HCT116 (cell line): ENCODE results near the gene CPB1. TPM values are rescaled to one million over a fixed set of nuclear protein-coding genes. Genes with fewer than 3 reads are reported as not detected.

Experiments used
- ATAC-seq: fragments of 200-7000 bp; cut with Tn5 transposase; 2 replicates; pipeline ENCODE4 v1.9.1; 2020; ENCODE audit warnings: mild to moderate bottlenecking, moderate library complexity
- BruUV-seq: library from RNA; stranded (reverse); fragments of 400-500 nt; replicated peaks from 2 replicates; lab custom pipeline; 2021; lab: Mats Ljungman, UMichigan
- CTCF ChIA-PET: fragments of 300-600 bp; sonication (Branson Sonifier 250); formaldehyde crosslinking; loops from one replicate; lab custom pipeline; 2021; ENCODE audit warnings: antibody characterized with exemption; lab: Charles Lee
- POLR2A ChIA-PET: fragments of 300-600, 350-600 bp; sonication (Branson Sonifier 250); formaldehyde crosslinking; loops from one replicate; lab custom pipeline; 2021; ENCODE audit warnings: antibody characterized with exemption; lab: Charles Lee
- RAD21 ChIA-PET, 2 experiments: fragments of 300-600 bp; sonication (Branson Sonifier 250); formaldehyde crosslinking; loops; one replicate each; lab custom pipeline; 2023; ENCODE audit warnings: low total read pairs in 2 of 2; ENCODE audit not compliant: uncharacterized antibody in 2 of 2, unreplicated experiment in 2 of 2, low non-redundant PET in 1 of 2; lab: Charles Lee
- DNase-seq: peaks from one replicate; pipeline ENCODE4 v3.0.0-alpha.2; 2010; ENCODE audit warnings: low read depth, low spot score
- H2AFZ ChIP-seq: fragments of 200-600 bp; shearing (Covaris generic), sonication (generic); 2 replicates; pipeline ENCODE4 v1.6.1; 2017; ENCODE audit warnings: low read depth, mixed run types, mixed read lengths, antibody characterized with exemption, low read length; ENCODE audit not compliant: poor library complexity, severe bottlenecking
- H3K27ac ChIP-seq: 2 replicates; pipeline ENCODE4 v1.5.1; 2012; ENCODE audit warnings: low read depth, low read length
- H3K27me3 ChIP-seq: fragments of 200-600 bp; sonication (generic); 2 replicates; pipeline ENCODE4 v1.6.1; 2016; ENCODE audit warnings: mixed run types, low read length, mixed read lengths; ENCODE audit not compliant: insufficient read depth
- H3K36me3 ChIP-seq, 2 experiments: fragments of 200-500 bp in 1 of 2; fragments of 200-600 bp in 1 of 2; sonication (Bioruptor generic) in 1 of 2; sonication (generic) in 1 of 2; 2 replicates each; pipeline versions ENCODE4 v1.5.1 to v1.6.1; 2014 to 2016; ENCODE audit warnings: low read length in 2 of 2, inconsistent platforms in 1 of 2, mixed read lengths in 1 of 2, mixed run types in 1 of 2; ENCODE audit not compliant: insufficient read depth in 2 of 2, control insufficient read depth in 1 of 2
- H3K4me1 ChIP-seq, 2 experiments: fragments of 200-600 bp in 1 of 2; sonication (generic) in 1 of 2; 2 replicates each; pipeline versions ENCODE4 v1.5.1 to v1.6.1; 2012 to 2017; ENCODE audit warnings: low read length in 2 of 2, inconsistent platforms in 1 of 2, mild to moderate bottlenecking in 1 of 2, mixed read lengths in 1 of 2, mixed run types in 1 of 2, moderate library complexity in 1 of 2; ENCODE audit not compliant: insufficient read depth in 2 of 2, control insufficient read depth in 1 of 2
- H3K4me2 ChIP-seq: fragments of 200-600 bp; sonication (generic); 2 replicates; pipeline ENCODE4 v1.6.1; 2017; ENCODE audit warnings: mixed run types, low read length, mixed read lengths
- H3K4me3 ChIP-seq, 2 experiments: fragments of 200-600 bp in 1 of 2; sonication (generic) in 1 of 2; replicated peaks in 1 of 2; 2 replicates each; pipeline ENCODE4 v1.5.1; 2011 to 2016; ENCODE audit warnings: low read length in 2 of 2, control low read depth in 1 of 2, low read depth in 1 of 2, mild to moderate bottlenecking in 1 of 2, mixed read lengths in 1 of 2, mixed run types in 1 of 2
- H3K79me2 ChIP-seq: fragments of 200-600 bp; sonication (generic); 2 replicates; pipeline ENCODE4 v1.6.1; 2017; ENCODE audit warnings: mild to moderate bottlenecking, mixed run types, low read length, moderate library complexity, mixed read lengths; ENCODE audit not compliant: insufficient read depth
- H3K9ac ChIP-seq: fragments of 200-600 bp; sonication (generic); 2 replicates; pipeline ENCODE4 v1.6.1; 2016; ENCODE audit warnings: low read length, mixed read lengths
- H3K9me2 ChIP-seq: fragments of 200-600 bp; sonication (generic), shearing (Covaris generic); 2 replicates; pipeline ENCODE4 v1.6.1; 2017; ENCODE audit warnings: mixed run types, mild to moderate bottlenecking, moderate library complexity; ENCODE audit not compliant: insufficient read depth
- H3K9me3 ChIP-seq, 2 experiments: fragments of 200-500 bp in 1 of 2; fragments of 200-600 bp in 1 of 2; sonication (Bioruptor generic) in 1 of 2; sonication (generic) in 1 of 2; 2 replicates each; pipeline ENCODE4 v1.6.1; 2014 to 2017; ENCODE audit warnings: low read length in 2 of 2, mixed read lengths in 2 of 2, inconsistent platforms in 1 of 2, low read depth in 1 of 2, mild to moderate bottlenecking in 1 of 2, mixed run types in 1 of 2, moderate library complexity in 1 of 2; ENCODE audit not compliant: control insufficient read depth in 1 of 2, insufficient read depth in 1 of 2
- H4K20me1 ChIP-seq: fragments of 200-600 bp; sonication (generic), shearing (Covaris generic); 2 replicates; pipeline ENCODE4 v1.6.1; 2017; ENCODE audit warnings: mixed run types, mild to moderate bottlenecking, moderate library complexity; ENCODE audit not compliant: insufficient read depth
- CEBPB ChIP-seq: IDR thresholded peaks from 2 replicates; pipeline ENCODE4 v1.6.1; 2012; ENCODE audit warnings: low read depth
- EGR1 ChIP-seq: IDR thresholded peaks from 2 replicates; pipeline ENCODE4 v1.6.1; 2012; ENCODE audit warnings: low read depth
- EZH2 ChIP-seq: fragments of 200-600 bp; sonication (generic); IDR thresholded peaks from 2 replicates; pipeline ENCODE4 v1.6.1; 2017; ENCODE audit warnings: antibody characterized with exemption, mixed run types
- EZH2phosphoT487 ChIP-seq: fragments of 200-600 bp; IDR thresholded peaks from 2 replicates; pipeline ENCODE4 v1.6.1; 2018; ENCODE audit warnings: antibody characterized with exemption, borderline replicate concordance
- FOSL1 ChIP-seq: IDR thresholded peaks from 2 replicates; pipeline ENCODE4 v1.6.1; 2012; ENCODE audit warnings: low read depth
- RAD21 ChIP-seq: IDR thresholded peaks from 2 replicates; pipeline ENCODE4 v1.6.1; 2012; ENCODE audit warnings: low read depth, mild to moderate bottlenecking
- SIN3A ChIP-seq: IDR thresholded peaks from 2 replicates; pipeline ENCODE4 v1.6.1; 2012; ENCODE audit warnings: low read depth
- SP1 ChIP-seq: IDR thresholded peaks from 2 replicates; pipeline ENCODE4 v1.6.1; 2012; ENCODE audit warnings: low read depth
- YY1 ChIP-seq: IDR thresholded peaks from 2 replicates; pipeline ENCODE4 v1.6.1; 2011; ENCODE audit warnings: low read length, low read depth, moderate library complexity, mild to moderate bottlenecking; ENCODE audit not compliant: insufficient replicate concordance; ENCODE audit errors: extremely low read depth
- ZNF274 ChIP-seq: fragments of 200-500 bp; sonication (Bioruptor generic); IDR thresholded peaks from 2 replicates; pipeline ENCODE4 v1.6.1; 2014; ENCODE audit warnings: mild to moderate bottlenecking, low read depth, low read length, inconsistent platforms
- intact Hi-C: fragments of 100-400 bp; cut with micrococcal nuclease; formaldehyde crosslinking; loops from 2 replicates; pipeline ENCODE4 v1.10.0; 2022
- total RNA-seq: library from RNA; stranded (reverse); gene quantifications from one replicate; pipeline ENCODE4 v1.2.1, GENCODE V29; 2021; ENCODE audit not compliant: unreplicated experiment
- TF ChIP-seq, protein P1 (sequence below): IDR thresholded peaks from 2 replicates; pipeline ENCODE4 v1.6.1; 2012
- TF ChIP-seq, protein P2 (sequence below): IDR thresholded peaks from 2 replicates; pipeline ENCODE4 v1.6.1; 2012
- TF ChIP-seq, protein P3 (sequence below), 3 experiments: fragments of 200-600 bp in 1 of 3; sonication (generic) in 1 of 3; IDR thresholded peaks in 2 of 3; conservative IDR thresholded peaks in 1 of 3; 2 replicates each; pipeline ENCODE4 v1.5.1; 2012 to 2017; ENCODE audit warnings: low read depth in 2 of 3, low read length in 2 of 3, antibody characterized with exemption in 1 of 3, borderline replicate concordance in 1 of 3, control low read depth in 1 of 3, mild to moderate bottlenecking in 1 of 3, mixed read lengths in 1 of 3, mixed run types in 1 of 3, moderate library complexity in 1 of 3; ENCODE audit not compliant: insufficient read depth in 1 of 3

The CPB1 gene
- total RNA-seq, 1 experiment from 2014 or later = 6.2 TPM

DNA sequence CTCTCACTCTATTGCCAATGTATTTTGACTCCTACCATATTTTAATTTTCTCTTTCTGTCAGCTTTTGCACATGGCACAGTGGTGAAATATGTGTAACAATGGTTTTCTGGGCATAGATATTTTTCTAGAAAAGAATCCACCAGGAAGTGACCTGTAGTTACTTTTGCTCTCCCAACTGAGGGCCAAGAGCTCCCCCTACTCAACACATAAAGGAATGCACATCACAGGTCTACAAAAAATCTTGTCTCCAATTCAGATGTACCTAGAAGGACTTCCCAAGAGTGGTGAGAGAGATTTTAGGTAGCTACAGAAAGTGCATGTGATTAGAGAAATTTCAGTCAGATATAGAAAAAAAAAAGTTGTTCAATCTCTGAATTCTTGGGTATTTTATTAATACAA lies 53.1 kb downstream of the CPB1 start:
- Histone ChIP-seq H4K20me1 (no peaks in the 10 kb centered on the region), H3K79me2 (no peaks in the 10 kb centered on the region), H3K9me3 (no peaks in the 10 kb centered on the region), H3K36me3 (no peaks in the 10 kb centered on the region), H2AFZ (peak overlapping the region; percentile 5), H3K27ac (no peak overlapping the region), H3K27me3 (no peaks in the 10 kb centered on the region), H3K4me3 (no peak overlapping the region), H3K9ac (no peak overlapping the region), H3K9me2 (no peaks in the 10 kb centered on the region), H3K4me1 (no peaks in the 10 kb centered on the region), H3K4me2 (no peak overlapping the region)
- intact Hi-C loops = loop anchor here (1.0 kb wide), 1 partner anchor 153 kb away; no protein-coding TSS in a partner anchor
- CTCF ChIA-PET = interaction anchor here (0.8 to 1.9 kb wide), 5 partner anchors 13 to 500 kb away, joined by 3 to 8 read pairs (median 3); no protein-coding TSS in a partner anchor
- RAD21 ChIA-PET = no interaction called here
- DNase-seq (peak; percentile 13), ATAC-seq (peak; percentile 76)
- BruUV-seq = no TSS peak
- TF ChIP-seq EZH2phosphoT487 (no peak), SP1 (no peak), YY1 (no peak), EGR1 (no peak), CEBPB (no peak), SIN3A (no peak), RAD21 (peak; percentile 56), ZNF274 (no peak), FOSL1 (no peak), EZH2 (no peak)
- TF ChIP-seq, protein P1, sequence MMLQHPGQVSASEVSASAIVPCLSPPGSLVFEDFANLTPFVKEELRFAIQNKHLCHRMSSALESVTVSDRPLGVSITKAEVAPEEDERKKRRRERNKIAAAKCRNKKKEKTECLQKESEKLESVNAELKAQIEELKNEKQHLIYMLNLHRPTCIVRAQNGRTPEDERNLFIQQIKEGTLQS = no peak
- TF ChIP-seq, protein P2, sequence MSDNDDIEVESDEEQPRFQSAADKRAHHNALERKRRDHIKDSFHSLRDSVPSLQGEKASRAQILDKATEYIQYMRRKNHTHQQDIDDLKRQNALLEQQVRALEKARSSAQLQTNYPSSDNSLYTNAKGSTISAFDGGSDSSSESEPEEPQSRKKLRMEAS = no peak
- TF ChIP-seq, protein P3, sequence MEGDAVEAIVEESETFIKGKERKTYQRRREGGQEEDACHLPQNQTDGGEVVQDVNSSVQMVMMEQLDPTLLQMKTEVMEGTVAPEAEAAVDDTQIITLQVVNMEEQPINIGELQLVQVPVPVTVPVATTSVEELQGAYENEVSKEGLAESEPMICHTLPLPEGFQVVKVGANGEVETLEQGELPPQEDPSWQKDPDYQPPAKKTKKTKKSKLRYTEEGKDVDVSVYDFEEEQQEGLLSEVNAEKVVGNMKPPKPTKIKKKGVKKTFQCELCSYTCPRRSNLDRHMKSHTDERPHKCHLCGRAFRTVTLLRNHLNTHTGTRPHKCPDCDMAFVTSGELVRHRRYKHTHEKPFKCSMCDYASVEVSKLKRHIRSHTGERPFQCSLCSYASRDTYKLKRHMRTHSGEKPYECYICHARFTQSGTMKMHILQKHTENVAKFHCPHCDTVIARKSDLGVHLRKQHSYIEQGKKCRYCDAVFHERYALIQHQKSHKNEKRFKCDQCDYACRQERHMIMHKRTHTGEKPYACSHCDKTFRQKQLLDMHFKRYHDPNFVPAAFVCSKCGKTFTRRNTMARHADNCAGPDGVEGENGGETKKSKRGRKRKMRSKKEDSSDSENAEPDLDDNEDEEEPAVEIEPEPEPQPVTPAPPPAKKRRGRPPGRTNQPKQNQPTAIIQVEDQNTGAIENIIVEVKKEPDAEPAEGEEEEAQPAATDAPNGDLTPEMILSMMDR (IDR thresholded peaks at IDR 0.05 in 2 of 3, conservative IDR thresholded peaks at IDR 0.05 in 1 of 3; ENCODE audit: borderline replicate concordance in 1 of 3, insufficient read depth in 1 of 3, low read depth in 2 of 3, low read length in 2 of 3) = peak; percentile 20 to 45 (median 38); a peak in 4 of 6 replicates
- POLR2A ChIA-PET = no interaction called here
